HepG2 (cell line): ENCODE data around the gene SHCBP1L. TPM values are rescaled to one million over a fixed set of nuclear protein-coding genes. Genes with fewer than 3 reads are reported as not detected.
A peak's percentile ranks its signal among the peaks of the same experiment; 100 is the strongest.

Source experiments
- ATAC-seq: fragments of 200-7000 bp; cut with Tn5 transposase; 3 replicates; pipeline ENCODE4 v1.9.1; 2020; ENCODE audit warnings: mild to moderate bottlenecking, moderate library complexity
- BruUV-seq: library from RNA; stranded (reverse); fragments of 400-500 nt; replicated peaks from 2 replicates; lab custom pipeline; 2021; lab: Mats Ljungman, UMichigan
- CTCF ChIA-PET: fragments of 300-600 bp; formaldehyde crosslinking; extraction: SDS; loops from one replicate; lab custom pipeline; 2021; ENCODE audit warnings: low total read pairs, inconsistent platforms, low intra/inter-chr PET ratio; lab: Yijun Ruan, JAX
- POLR2A ChIA-PET: fragments of 350-600 bp; sonication (Branson Sonifier 250); formaldehyde crosslinking; loops from one replicate; lab custom pipeline; 2020; ENCODE audit warnings: antibody characterized with exemption, inconsistent platforms; lab: Yijun Ruan, JAX
- DNase-seq: peaks from one replicate; pipeline ENCODE4 v3.0.0-alpha.2; 2015; ENCODE audit warnings: low spot score
- FAIRE-seq: peaks from 3 replicates; lab custom pipeline; 2011; peaks lifted over from hg19 to GRCh38; lab: Jason Lieb, UNC
- H2AFZ ChIP-seq: one replicate; pipeline ENCODE4 v1.6.1; 2011; ENCODE audit warnings: low read length, inconsistent platforms
- H3K27ac ChIP-seq: fragments of 300-600 bp; 3 replicates; pipeline ENCODE4 v1.8.0; 2011; ENCODE audit warnings: mixed run types, mild to moderate bottlenecking, mixed read lengths, low read length, inconsistent platforms; ENCODE audit not compliant: insufficient read depth; ENCODE audit errors: extremely low read length
- H3K27me3 ChIP-seq, 2 experiments: fragments of 200-600 bp in 1 of 2; 2 replicates in 1 of 2; 3 replicates in 1 of 2; pipeline versions ENCODE4 v1.6.0 to v1.8.0; 2011; ENCODE audit warnings: low read length in 2 of 2, mild to moderate bottlenecking in 2 of 2, moderate library complexity in 2 of 2, inconsistent platforms in 1 of 2; ENCODE audit not compliant: insufficient read depth in 2 of 2, control insufficient read depth in 1 of 2
- H3K36me3 ChIP-seq, 2 experiments: fragments of 200-600 bp in 1 of 2; replicated peaks in 1 of 2; 2 replicates in 1 of 2; 3 replicates in 1 of 2; pipeline versions ENCODE4 v1.5.1 to v1.8.0; 2011; ENCODE audit warnings: low read length in 2 of 2, inconsistent platforms in 1 of 2; ENCODE audit not compliant: insufficient read depth in 2 of 2, control insufficient read depth in 1 of 2
- H3K4me1 ChIP-seq: 2 replicates; pipeline ENCODE4 v1.5.1; 2012; ENCODE audit warnings: low read length, inconsistent platforms; ENCODE audit not compliant: insufficient read depth
- H3K4me2 ChIP-seq: 2 replicates; pipeline ENCODE4 v1.6.0; 2011; ENCODE audit warnings: low read depth, low read length, inconsistent platforms
- H3K4me3 ChIP-seq, 3 experiments: fragments of 200-600 bp in 1 of 3; sonication (generic), shearing (Covaris generic) in 1 of 3; replicated peaks in 1 of 3; 2 replicates each; pipeline ENCODE4 v1.5.1; 2011 to 2016; ENCODE audit warnings: low read length in 3 of 3, inconsistent platforms in 2 of 3, low read depth in 2 of 3, mild to moderate bottlenecking in 2 of 3, control low read depth in 1 of 3, mixed read lengths in 1 of 3; ENCODE audit not compliant: insufficient read depth in 1 of 3
- H3K79me2 ChIP-seq: one replicate; pipeline ENCODE4 v1.6.1; 2011; ENCODE audit warnings: low read length, inconsistent platforms; ENCODE audit not compliant: insufficient read depth
- H3K9ac ChIP-seq: 2 replicates; pipeline ENCODE4 v1.6.0; 2011; ENCODE audit warnings: mild to moderate bottlenecking, low read depth, low read length, inconsistent platforms; ENCODE audit not compliant: insufficient read depth
- H3K9me3 ChIP-seq: 2 replicates; pipeline ENCODE4 v1.5.1; 2012; ENCODE audit warnings: mild to moderate bottlenecking, low read length
- H4K20me1 ChIP-seq: 2 replicates; pipeline ENCODE4 v1.6.0; 2011; ENCODE audit warnings: inconsistent platforms, mild to moderate bottlenecking, low read length, moderate library complexity; ENCODE audit not compliant: insufficient read depth
- ATF7-NPFF ChIP-seq: sonication (generic); formaldehyde crosslinking; IDR thresholded peaks from 2 replicates; pipeline ENCODE4 v1.8.1; 2023; ENCODE audit warnings: mild to moderate bottlenecking, low read depth, missing genetic modification reagents, moderate library complexity
- HNF4A ChIP-seq: sonication (generic); formaldehyde crosslinking; IDR thresholded peaks from 2 replicates; pipeline ENCODE4 v1.4.0; 2020; ENCODE audit warnings: missing genetic modification reagents
- JUNB ChIP-seq: sonication (generic); formaldehyde crosslinking; IDR thresholded peaks from 2 replicates; pipeline ENCODE4 v1.8.0; 2022; ENCODE audit warnings: missing genetic modification reagents, mild to moderate bottlenecking, borderline replicate concordance
- KDM2A ChIP-seq: sonication (generic); formaldehyde crosslinking; IDR thresholded peaks from 2 replicates; pipeline ENCODE4 v1.4.0; 2020; ENCODE audit warnings: low read depth, missing genetic modification reagents, borderline replicate concordance
- MED1 ChIP-seq: sonication (generic); formaldehyde crosslinking; IDR thresholded peaks from 2 replicates; pipeline ENCODE4 v1.4.0; 2020; ENCODE audit warnings: missing genetic modification reagents
- MYC ChIP-seq: sonication (generic); formaldehyde crosslinking; IDR thresholded peaks from 2 replicates; pipeline ENCODE4 v1.9.0; 2021; ENCODE audit warnings: missing genetic modification reagents, borderline replicate concordance
- NFE2L2 ChIP-seq: fragments of 150-350 bp; IDR thresholded peaks from 2 replicates; pipeline ENCODE4 v1.6.1; 2014; ENCODE audit warnings: low read length
- NFKBIZ ChIP-seq: IDR thresholded peaks from 2 replicates; pipeline ENCODE4 v1.6.1; 2018; ENCODE audit warnings: missing genetic modification reagents, missing compliant biosample characterization
- PAF1 ChIP-seq: IDR thresholded peaks from 2 replicates; pipeline ENCODE4 v1.6.1; 2016; ENCODE audit warnings: missing genetic modification reagents, missing compliant biosample characterization
- SP2 ChIP-seq: sonication (generic); formaldehyde crosslinking; IDR thresholded peaks from 2 replicates; pipeline ENCODE4 v1.5.1; 2020; ENCODE audit warnings: mild to moderate bottlenecking, missing genetic modification reagents
- TBX2 ChIP-seq: sonication (generic); formaldehyde crosslinking; IDR thresholded peaks from 2 replicates; pipeline ENCODE4 v1.5.0; 2020; ENCODE audit warnings: missing genetic modification reagents, mild to moderate bottlenecking, borderline replicate concordance
- TRIM24 ChIP-seq: sonication (generic); formaldehyde crosslinking; IDR thresholded peaks from 2 replicates; pipeline ENCODE4 v1.8.0; 2022; ENCODE audit warnings: mild to moderate bottlenecking, missing genetic modification reagents
- ZNF337 ChIP-seq: sonication (generic); formaldehyde crosslinking; IDR thresholded peaks from 2 replicates; pipeline ENCODE4 v1.5.1; 2020; ENCODE audit warnings: missing genetic modification reagents, low read depth, mild to moderate bottlenecking, borderline replicate concordance
- ZNF629 ChIP-seq: sonication (generic); formaldehyde crosslinking; conservative IDR thresholded peaks from 2 replicates; pipeline ENCODE4 v1.5.0; 2020; ENCODE audit warnings: missing genetic modification reagents
- ZNF772 ChIP-seq: sonication (generic); formaldehyde crosslinking; IDR thresholded peaks from 2 replicates; pipeline ENCODE4 v1.5.0; 2020; ENCODE audit warnings: mild to moderate bottlenecking, missing genetic modification reagents
- WGBS: methylation state at CpG from one replicate; pipeline ENCODE4 v1.1.6; 2017; ENCODE audit warnings: low lambda C conversion rate; 5-methylcytosine and 5-hydroxymethylcytosine counted together
- in situ Hi-C: cut with HindIII; loops from 2 replicates; pipeline ENCODE4 v1.10.0; 2017; ENCODE audit warnings: low pct_unique_long_range_greater_than_20kb; ENCODE audit not compliant: extremely low pct_ligation_motif_present
- intact Hi-C: fragments of 100-400 bp; cut with micrococcal nuclease; formaldehyde crosslinking; loops from one replicate; pipeline ENCODE4 v1.10.0; 2022; ENCODE audit not compliant: unreplicated experiment
- polyA plus RNA-seq, 8 experiments: library from polyadenylated mRNA; depleted of rRNA in 3 of 8; stranded (reverse) in 7 of 8; unstranded in 1 of 8; fragments of >200 nt; fragmentation: Illumina TruSeq in 4 of 8; extraction: Trizol in 4 of 8; gene quantifications; 2 replicates each; pipeline versions ENCODE4 v1.2.1 to v1.2.3, GENCODE V29; 2011 to 2016; ENCODE audit warnings: low read depth in 4 of 8, missing spikeins in 1 of 8, mixed read lengths in 1 of 8; ENCODE audit not compliant: insufficient read depth in 1 of 8
- total RNA-seq, 5 experiments: library from RNA; depleted of rRNA; stranded (reverse); fragments of >200 nt; fragmentation: Illumina TruSeq; extraction: Trizol; gene quantifications; 2 replicates each; pipeline ENCODE4 v1.2.3, GENCODE V29; 2016; ENCODE audit warnings: low read depth in 1 of 5
- TF ChIP-seq, protein P1 (sequence below): sonication (generic); formaldehyde crosslinking; IDR thresholded peaks from 2 replicates; pipeline ENCODE4 v1.5.0; 2020; ENCODE audit warnings: missing genetic modification reagents
- TF ChIP-seq, protein P2 (sequence below): sonication (generic); formaldehyde crosslinking; IDR thresholded peaks from 2 replicates; pipeline ENCODE4 v1.9.0; 2022; ENCODE audit warnings: missing genetic modification reagents, mild to moderate bottlenecking, borderline replicate concordance

SHCBP1L gene
- total and polyA plus RNA-seq, 2 of the 13 experiments (the other 11 are each of a cell fraction or from before 2014, with no cell fraction given), result not detected

DNA sequence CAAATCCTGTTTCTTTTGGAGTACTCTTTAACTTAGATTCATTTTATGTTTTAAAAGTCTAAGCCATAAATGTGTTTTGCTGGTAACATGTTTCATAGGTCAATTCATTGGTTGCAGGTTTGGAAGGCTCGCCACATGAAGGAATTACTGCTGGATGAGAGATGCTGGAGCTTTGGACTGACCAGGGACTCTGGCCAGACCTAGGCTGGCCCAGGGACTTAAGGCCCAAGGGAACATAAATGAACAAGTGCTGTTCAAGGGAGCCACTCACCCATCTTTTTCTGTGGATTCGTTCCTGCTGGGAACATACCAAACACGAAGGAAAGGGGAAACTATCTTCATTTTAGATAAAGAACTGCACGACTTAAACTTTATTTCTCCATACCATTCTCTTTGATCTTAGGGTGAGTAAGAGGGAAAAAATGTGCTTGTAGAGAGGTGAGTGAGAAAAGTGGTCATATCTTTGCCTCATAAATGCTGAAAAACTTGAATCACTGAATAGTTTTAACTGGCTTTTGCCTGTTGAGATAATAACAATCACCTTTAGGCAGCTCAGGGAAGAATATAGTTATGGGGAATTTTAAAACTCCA lies 15.3 kb upstream of the SHCBP1L start:
- ChIA-PET POLR2A (no interaction called here), CTCF (no interaction called here)
- Histone ChIP-seq H3K36me3 (no peaks in the 10 kb centered on the region), H3K9me3 (no peaks in the 10 kb centered on the region), H3K4me1 (peaks cover 14% of the 10 kb centered on the region; the same call in 1 of the 2 replicates), H3K27me3 (no peaks in the 10 kb centered on the region), H3K9ac (no peak overlapping the region), H3K27ac (no peak overlapping the region), H3K4me3 (no peak overlapping the region), H2AFZ (no peak overlapping the region), H3K4me2 (no peak overlapping the region), H4K20me1 (no peaks in the 10 kb centered on the region), H3K79me2 (no peaks in the 10 kb centered on the region)
- DNase-seq (peak; percentile 16), ATAC-seq (no peak), FAIRE-seq (no peak)
- WGBS, result 6% methylated on average over 4 of the region's 4 CpGs
- intact Hi-C loops, result no loop called here
- BruUV-seq, result no TSS peak
- in situ Hi-C loops, result loop anchor here (10.0 kb wide), 1 partner anchor 147 kb away; no protein-coding TSS in a partner anchor
- TF ChIP-seq MED1 (CRISPR knock-in tag), result no peak
- TF ChIP-seq, protein P1, sequence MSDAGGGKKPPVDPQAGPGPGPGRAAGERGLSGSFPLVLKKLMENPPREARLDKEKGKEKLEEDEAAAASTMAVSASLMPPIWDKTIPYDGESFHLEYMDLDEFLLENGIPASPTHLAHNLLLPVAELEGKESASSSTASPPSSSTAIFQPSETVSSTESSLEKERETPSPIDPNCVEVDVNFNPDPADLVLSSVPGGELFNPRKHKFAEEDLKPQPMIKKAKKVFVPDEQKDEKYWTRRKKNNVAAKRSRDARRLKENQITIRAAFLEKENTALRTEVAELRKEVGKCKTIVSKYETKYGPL (CRISPR knock-in tag), result no peak
- TF ChIP-seq ZNF337 (CRISPR knock-in tag), result no peak
- TF ChIP-seq JUNB, result no peak
- no peak for TF ChIP-seq ZNF772 (CRISPR knock-in tag)
- TF ChIP-seq, protein P2, sequence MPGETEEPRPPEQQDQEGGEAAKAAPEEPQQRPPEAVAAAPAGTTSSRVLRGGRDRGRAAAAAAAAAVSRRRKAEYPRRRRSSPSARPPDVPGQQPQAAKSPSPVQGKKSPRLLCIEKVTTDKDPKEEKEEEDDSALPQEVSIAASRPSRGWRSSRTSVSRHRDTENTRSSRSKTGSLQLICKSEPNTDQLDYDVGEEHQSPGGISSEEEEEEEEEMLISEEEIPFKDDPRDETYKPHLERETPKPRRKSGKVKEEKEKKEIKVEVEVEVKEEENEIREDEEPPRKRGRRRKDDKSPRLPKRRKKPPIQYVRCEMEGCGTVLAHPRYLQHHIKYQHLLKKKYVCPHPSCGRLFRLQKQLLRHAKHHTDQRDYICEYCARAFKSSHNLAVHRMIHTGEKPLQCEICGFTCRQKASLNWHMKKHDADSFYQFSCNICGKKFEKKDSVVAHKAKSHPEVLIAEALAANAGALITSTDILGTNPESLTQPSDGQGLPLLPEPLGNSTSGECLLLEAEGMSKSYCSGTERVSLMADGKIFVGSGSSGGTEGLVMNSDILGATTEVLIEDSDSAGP (CRISPR knock-in tag), result no peak
- TF ChIP-seq NFE2L2, result no peak
- no peak for TF ChIP-seq PAF1 (CRISPR knock-in tag)
- no peak for TF ChIP-seq NFKBIZ
- no peak for TF ChIP-seq ZNF629
- no peak for TF ChIP-seq KDM2A
- TF ChIP-seq SP2 (CRISPR knock-in tag), result no peak
- no peak for TF ChIP-seq HNF4A (CRISPR knock-in tag)
- TF ChIP-seq TRIM24 (CRISPR knock-in tag), result no peak
- TF ChIP-seq ATF7-NPFF (CRISPR knock-in tag), result no peak
- no peak for TF ChIP-seq MYC (CRISPR knock-in tag)
- TF ChIP-seq TBX2 (CRISPR knock-in tag), result no peak
